Central memory CD4-positive, alpha-beta T cell (primary cell): Measurements from ENCODE around the gene EEA1.

Source experiments
- DNase-seq: peaks from one replicate; pipeline ENCODE4 v3.0.0; 2022

EEA1 gene

GRCh38 chr12:92743026-92743425, 186.1 kb downstream of the EEA1 start:
- DNase-seq: no peak

GRCh38 chr12:92740411-92740810, 188.7 kb downstream of the EEA1 start:
- DNase-seq: no peak

GRCh38 chr12:92739113-92739512, 190.0 kb downstream of the EEA1 start:
- DNase-seq: no peak

- DNase-seq: no peak
These were observed 190.9 kb downstream of the EEA1 start for GRCh38 chr12:92737855-92738850.

- DNase-seq: no peak
These were observed 192.5 kb downstream of the EEA1 start for GRCh38 chr12:92736605-92737004.

GRCh38 chr12:92735131-92735721, 193.9 kb downstream of the EEA1 start:
- no peak for DNase-seq

GRCh38 chr12:92733661-92734060, 195.4 kb downstream of the EEA1 start:
- DNase-seq: no peak

GRCh38 chr12:92733181-92733580, 195.9 kb downstream of the EEA1 start:
- no peak for DNase-seq

- no peak for DNase-seq
These were observed 196.4 kb downstream of the EEA1 start for GRCh38 chr12:92732716-92733115.

GRCh38 chr12:92732216-92732615, 196.9 kb downstream of the EEA1 start:
- DNase-seq: no peak

- DNase-seq: no peak
These were observed 198.3 kb downstream of the EEA1 start for GRCh38 chr12:92730758-92731157.

- no peak for DNase-seq
These were observed 199.3 kb downstream of the EEA1 start for GRCh38 chr12:92729773-92730305.

- no peak for DNase-seq
These were observed 202.2 kb downstream of the EEA1 start for GRCh38 chr12:92726850-92727249.

- DNase-seq: no peak
These were observed 206.2 kb downstream of the EEA1 start for GRCh38 chr12:92722897-92723296.

- DNase-seq: no peak
These were observed 207.4 kb downstream of the EEA1 start for GRCh38 chr12:92721656-92722055.

- DNase-seq: no peak
These were observed 208.0 kb downstream of the EEA1 start for GRCh38 chr12:92721130-92721529.
